Effector memory CD4-positive, alpha-beta T cell (primary cell): ENCODE measurements around the gene TTC22.

Experiments used
- DNase-seq, 3 donors: peaks; one replicate each; pipeline ENCODE4 v3.0.0-alpha.2; 2020
- H3K27ac ChIP-seq: 2 replicates; pipeline ENCODE4 v1.7.0; 2013; ENCODE audit warnings: mild to moderate bottlenecking, low read length, moderate library complexity; ENCODE audit not compliant: insufficient read depth, poor library complexity, severe bottlenecking
- H3K27me3 ChIP-seq: replicated peaks from 2 replicates; pipeline ENCODE4 v1.7.0; 2013; ENCODE audit warnings: mild to moderate bottlenecking, low read length; ENCODE audit not compliant: insufficient read depth, control insufficient read depth, poor library complexity, severe bottlenecking
- H3K36me3 ChIP-seq: 2 replicates; pipeline ENCODE4 v1.7.0; 2013; ENCODE audit warnings: mild to moderate bottlenecking, low read length, moderate library complexity; ENCODE audit not compliant: control insufficient read depth, insufficient read depth
- H3K4me1 ChIP-seq: 2 replicates; pipeline ENCODE4 v1.7.0; 2013; ENCODE audit warnings: low read length, mild to moderate bottlenecking; ENCODE audit not compliant: control insufficient read depth, insufficient read depth, poor library complexity, severe bottlenecking
- H3K4me3 ChIP-seq: 2 replicates; pipeline ENCODE4 v1.7.0; 2013; ENCODE audit warnings: low read length, low read depth, mild to moderate bottlenecking; ENCODE audit not compliant: insufficient read depth, poor library complexity, severe bottlenecking
- H3K9me3 ChIP-seq: 2 replicates; pipeline ENCODE4 v1.7.0; 2013; ENCODE audit warnings: mild to moderate bottlenecking, low read length, moderate library complexity; ENCODE audit not compliant: control insufficient read depth

TTC22 gene

GRCh38 chr1:54742282-54742681 lies 58.8 kb downstream of the TTC22 start:
- no peak for DNase-seq
- H3K4me1 ChIP-seq = no peaks in the 10 kb centered on the region
- H3K9me3 ChIP-seq = no peaks in the 10 kb centered on the region
- no peak overlapping the region for H3K27ac ChIP-seq
- no peaks in the 10 kb centered on the region for H3K27me3 ChIP-seq
- H3K36me3 ChIP-seq = peaks cover 63% of the 10 kb centered on the region
- no peak overlapping the region for H3K4me3 ChIP-seq

- H3K4me3 ChIP-seq = no peak overlapping the region
- H3K9me3 ChIP-seq = no peaks in the 10 kb centered on the region
- no peaks in the 10 kb centered on the region for H3K4me1 ChIP-seq
- no peak for DNase-seq
- H3K27me3 ChIP-seq = no peaks in the 10 kb centered on the region
- H3K27ac ChIP-seq = no peak overlapping the region
- H3K36me3 ChIP-seq = peaks cover 70% of the 10 kb centered on the region
Measured at GRCh38 chr1:54741531-54741930, 59.6 kb downstream of the TTC22 start.

GRCh38 chr1:54738244-54738643 lies 62.9 kb downstream of the TTC22 start:
- Histone ChIP-seq H3K27me3 (no peaks in the 10 kb centered on the region), H3K27ac (no peak overlapping the region), H3K36me3 (peaks cover 68% of the 10 kb centered on the region), H3K4me3 (no peak overlapping the region), H3K4me1 (no peaks in the 10 kb centered on the region), H3K9me3 (no peaks in the 10 kb centered on the region)
- DNase-seq = no peak

GRCh38 chr1:54736685-54737084 lies 64.4 kb downstream of the TTC22 start:
- H3K27me3 ChIP-seq = no peaks in the 10 kb centered on the region
- no peak for DNase-seq
- H3K27ac ChIP-seq = no peak overlapping the region
- no peaks in the 10 kb centered on the region for H3K9me3 ChIP-seq
- peaks cover 58% of the 10 kb centered on the region for H3K36me3 ChIP-seq
- H3K4me1 ChIP-seq = no peaks in the 10 kb centered on the region
- no peak overlapping the region for H3K4me3 ChIP-seq
